HepG2 (cell line): ENCODE measurements around the gene CTNNBL1. TPM values are rescaled to one million over a fixed set of nuclear protein-coding genes. Genes with fewer than 3 reads are reported as not detected.

Source experiments
- ATAD3A ChIP-seq: sonication (generic); formaldehyde crosslinking; IDR thresholded peaks from 2 replicates; pipeline ENCODE4 v1.4.0; 2020; ENCODE audit warnings: missing genetic modification reagents
- ATM ChIP-seq: fragments of 450-650 bp; IDR thresholded peaks from 2 replicates; pipeline ENCODE4 v1.7.1; 2017; ENCODE audit warnings: mild to moderate bottlenecking, borderline replicate concordance
- FLYWCH1 ChIP-seq: sonication (generic); formaldehyde crosslinking; IDR thresholded peaks from 2 replicates; pipeline ENCODE4 v1.8.1; 2023; ENCODE audit warnings: mild to moderate bottlenecking, missing genetic modification reagents
- HOXD1 ChIP-seq: sonication (generic); formaldehyde crosslinking; IDR thresholded peaks from 2 replicates; pipeline ENCODE4 v1.5.0; 2020; ENCODE audit warnings: missing genetic modification reagents
- MAFK ChIP-seq, 2 experiments: IDR thresholded peaks in 1 of 2; conservative IDR thresholded peaks in 1 of 2; 2 replicates each; pipeline ENCODE4 v1.6.1; 2011; ENCODE audit warnings: improper control_type of control experiment in 2 of 2, low read length in 2 of 2
- PPARG ChIP-seq: conservative IDR thresholded peaks from 2 replicates; pipeline ENCODE4 v1.6.1; 2016; ENCODE audit warnings: missing biosample characterization, missing genetic modification reagents
- TCF12 ChIP-seq, 2 experiments: fragments of 450-650 bp in 1 of 2; sonication (generic) in 1 of 2; formaldehyde crosslinking in 1 of 2; IDR thresholded peaks; 2 replicates each; pipeline versions ENCODE4 v1.6.1 to v1.8.0; 2017 to 2022; ENCODE audit warnings: antibody characterized with exemption in 1 of 2, mild to moderate bottlenecking in 1 of 2, missing genetic modification reagents in 1 of 2, moderate library complexity in 1 of 2
- U2AF1 ChIP-seq: fragments of 200-400 bp; formaldehyde crosslinking; optimal IDR thresholded peaks from 2 replicates; pipeline ENCODE3; 2017; ENCODE audit warnings: mild to moderate bottlenecking, low read depth, low read length
- ZFP1 ChIP-seq: IDR thresholded peaks from 2 replicates; pipeline ENCODE4 v1.6.1; 2016
- ZKSCAN8 ChIP-seq: IDR thresholded peaks from 2 replicates; pipeline ENCODE4 v1.6.1; 2016; ENCODE audit warnings: borderline replicate concordance, missing genetic modification reagents, missing compliant biosample characterization
- ZNF12 ChIP-seq: sonication (generic); formaldehyde crosslinking; IDR thresholded peaks from 2 replicates; pipeline ENCODE4 v1.5.0; 2020; ENCODE audit warnings: missing genetic modification reagents
- ZNF333 ChIP-seq: sonication (generic); formaldehyde crosslinking; IDR thresholded peaks from 2 replicates; pipeline ENCODE4 v1.4.0; 2020; ENCODE audit warnings: mild to moderate bottlenecking, missing genetic modification reagents, borderline replicate concordance
- ZNF441 ChIP-seq: sonication (generic); formaldehyde crosslinking; IDR thresholded peaks from 2 replicates; pipeline ENCODE4 v1.7.0; 2021; ENCODE audit warnings: missing genetic modification reagents, borderline replicate concordance
- ZNF589 ChIP-seq: sonication (generic); formaldehyde crosslinking; conservative IDR thresholded peaks from 2 replicates; pipeline ENCODE4 v1.8.0; 2022; ENCODE audit warnings: mild to moderate bottlenecking, moderate library complexity, missing genetic modification reagents
- ZNF605 ChIP-seq: sonication (generic); formaldehyde crosslinking; IDR thresholded peaks from 2 replicates; pipeline ENCODE4 v1.8.0; 2022; ENCODE audit warnings: mild to moderate bottlenecking, missing genetic modification reagents
- ZSCAN31 ChIP-seq: sonication (generic); formaldehyde crosslinking; IDR thresholded peaks from 2 replicates; pipeline ENCODE4 v1.5.0; 2020; ENCODE audit warnings: low read depth, mild to moderate bottlenecking, missing genetic modification reagents
- polyA plus RNA-seq, 8 experiments: library from polyadenylated mRNA; depleted of rRNA in 3 of 8; stranded (reverse) in 7 of 8; unstranded in 1 of 8; fragments of >200 nt; fragmentation: Illumina TruSeq in 4 of 8; extraction: Trizol in 4 of 8; gene quantifications; 2 replicates each; pipeline versions ENCODE4 v1.2.1 to v1.2.3, GENCODE V29; 2011 to 2016; ENCODE audit warnings: low read depth in 4 of 8, missing spikeins in 1 of 8, mixed read lengths in 1 of 8; ENCODE audit not compliant: insufficient read depth in 1 of 8
- total RNA-seq, 5 experiments: library from RNA; depleted of rRNA; stranded (reverse); fragments of >200 nt; fragmentation: Illumina TruSeq; extraction: Trizol; gene quantifications; 2 replicates each; pipeline ENCODE4 v1.2.3, GENCODE V29; 2016; ENCODE audit warnings: low read depth in 1 of 5
- TF ChIP-seq, protein P1 (sequence below): fragments of 450-650 bp; IDR thresholded peaks from 2 replicates; pipeline ENCODE4 v1.6.1; 2017; ENCODE audit warnings: mild to moderate bottlenecking
- TF ChIP-seq, protein P2 (sequence below): IDR thresholded peaks from 2 replicates; pipeline ENCODE4 v1.6.1; 2016; ENCODE audit warnings: low read depth, missing genetic modification reagents, missing compliant biosample characterization
- TF ChIP-seq, protein P3 (sequence below): sonication (generic); formaldehyde crosslinking; IDR thresholded peaks from 2 replicates; pipeline ENCODE4 v1.4.0; 2020; ENCODE audit warnings: low read depth, mild to moderate bottlenecking, missing genetic modification reagents
- TF ChIP-seq, protein P4 (sequence below): sonication (generic); formaldehyde crosslinking; conservative IDR thresholded peaks from 2 replicates; pipeline ENCODE4 v1.8.1; 2023; ENCODE audit warnings: missing genetic modification reagents

CTNNBL1 gene
- total and polyA plus RNA-seq, 2 of the 13 experiments (the other 11 are each of a cell fraction or from before 2014, with no cell fraction given), result 49.3 to 94.6 TPM

DNA sequence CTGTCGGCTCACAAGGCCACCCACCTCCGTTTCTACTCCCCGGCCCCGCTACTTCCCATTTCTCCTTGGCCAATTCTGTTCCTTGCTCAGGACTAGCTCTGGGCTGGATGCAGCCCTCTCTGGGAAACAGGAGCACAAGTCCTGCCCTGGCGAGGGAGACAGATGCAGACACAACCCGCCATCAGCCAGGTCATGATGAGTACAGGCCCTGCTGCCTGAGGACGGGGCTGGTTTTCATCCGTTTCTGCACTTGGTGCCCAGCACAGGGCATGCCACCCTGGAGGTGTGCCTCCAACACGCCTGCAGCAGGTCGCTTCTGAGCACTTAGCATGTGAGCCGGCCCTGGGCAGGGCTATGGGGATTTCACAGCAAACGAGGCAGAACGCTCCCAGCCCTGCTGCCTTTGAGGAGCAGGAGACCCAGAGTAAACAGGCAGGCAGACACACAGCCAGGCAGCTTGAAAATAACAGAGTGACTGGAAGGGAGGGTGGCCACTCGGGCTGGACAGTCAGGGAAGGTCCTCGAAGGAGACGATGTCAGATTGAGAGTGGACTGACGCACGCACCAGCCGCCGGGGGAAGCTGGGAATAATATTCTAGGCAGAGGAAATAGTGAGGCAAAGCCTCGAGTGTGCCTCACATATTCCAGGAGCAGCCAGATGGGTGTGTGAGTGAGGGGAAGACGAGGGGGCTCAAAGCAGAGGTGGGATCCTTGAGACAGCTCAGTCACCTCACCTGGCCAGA is 187.9 kb downstream of the CTNNBL1 start (continued):
- TF ChIP-seq, protein P1, sequence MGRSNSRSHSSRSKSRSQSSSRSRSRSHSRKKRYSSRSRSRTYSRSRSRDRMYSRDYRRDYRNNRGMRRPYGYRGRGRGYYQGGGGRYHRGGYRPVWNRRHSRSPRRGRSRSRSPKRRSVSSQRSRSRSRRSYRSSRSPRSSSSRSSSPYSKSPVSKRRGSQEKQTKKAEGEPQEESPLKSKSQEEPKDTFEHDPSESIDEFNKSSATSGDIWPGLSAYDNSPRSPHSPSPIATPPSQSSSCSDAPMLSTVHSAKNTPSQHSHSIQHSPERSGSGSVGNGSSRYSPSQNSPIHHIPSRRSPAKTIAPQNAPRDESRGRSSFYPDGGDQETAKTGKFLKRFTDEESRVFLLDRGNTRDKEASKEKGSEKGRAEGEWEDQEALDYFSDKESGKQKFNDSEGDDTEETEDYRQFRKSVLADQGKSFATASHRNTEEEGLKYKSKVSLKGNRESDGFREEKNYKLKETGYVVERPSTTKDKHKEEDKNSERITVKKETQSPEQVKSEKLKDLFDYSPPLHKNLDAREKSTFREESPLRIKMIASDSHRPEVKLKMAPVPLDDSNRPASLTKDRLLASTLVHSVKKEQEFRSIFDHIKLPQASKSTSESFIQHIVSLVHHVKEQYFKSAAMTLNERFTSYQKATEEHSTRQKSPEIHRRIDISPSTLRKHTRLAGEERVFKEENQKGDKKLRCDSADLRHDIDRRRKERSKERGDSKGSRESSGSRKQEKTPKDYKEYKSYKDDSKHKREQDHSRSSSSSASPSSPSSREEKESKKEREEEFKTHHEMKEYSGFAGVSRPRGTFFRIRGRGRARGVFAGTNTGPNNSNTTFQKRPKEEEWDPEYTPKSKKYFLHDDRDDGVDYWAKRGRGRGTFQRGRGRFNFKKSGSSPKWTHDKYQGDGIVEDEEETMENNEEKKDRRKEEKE, result no peak
- TF ChIP-seq ATM (no peak), ZNF605 (no peak), PPARG (CRISPR knock-in tag) (no peak), ZNF12 (CRISPR knock-in tag) (no peak), ZKSCAN8 (CRISPR knock-in tag) (no peak), ZSCAN31 (no peak; the same call in 1 of the 2 replicates), FLYWCH1 (no peak), ZNF333 (peak; percentile 33; the same call in 1 of the 2 replicates), TCF12 (IDR thresholded peaks at IDR 0.05) (no peak), TCF12 (CRISPR knock-in tag; IDR thresholded peaks at IDR 0.05) (no peak), HOXD1 (no peak), U2AF1 (no peak), ATAD3A (CRISPR knock-in tag) (no peak), ZFP1 (no peak), ZNF441 (CRISPR knock-in tag) (no peak), ZNF589 (CRISPR knock-in tag) (no peak), MAFK (conservative IDR thresholded peaks at IDR 0.05 in 1 of 2, IDR thresholded peaks at IDR 0.05 in 1 of 2; ENCODE audit: low read length in 2 of 2) (no peak)
- TF ChIP-seq, protein P2, sequence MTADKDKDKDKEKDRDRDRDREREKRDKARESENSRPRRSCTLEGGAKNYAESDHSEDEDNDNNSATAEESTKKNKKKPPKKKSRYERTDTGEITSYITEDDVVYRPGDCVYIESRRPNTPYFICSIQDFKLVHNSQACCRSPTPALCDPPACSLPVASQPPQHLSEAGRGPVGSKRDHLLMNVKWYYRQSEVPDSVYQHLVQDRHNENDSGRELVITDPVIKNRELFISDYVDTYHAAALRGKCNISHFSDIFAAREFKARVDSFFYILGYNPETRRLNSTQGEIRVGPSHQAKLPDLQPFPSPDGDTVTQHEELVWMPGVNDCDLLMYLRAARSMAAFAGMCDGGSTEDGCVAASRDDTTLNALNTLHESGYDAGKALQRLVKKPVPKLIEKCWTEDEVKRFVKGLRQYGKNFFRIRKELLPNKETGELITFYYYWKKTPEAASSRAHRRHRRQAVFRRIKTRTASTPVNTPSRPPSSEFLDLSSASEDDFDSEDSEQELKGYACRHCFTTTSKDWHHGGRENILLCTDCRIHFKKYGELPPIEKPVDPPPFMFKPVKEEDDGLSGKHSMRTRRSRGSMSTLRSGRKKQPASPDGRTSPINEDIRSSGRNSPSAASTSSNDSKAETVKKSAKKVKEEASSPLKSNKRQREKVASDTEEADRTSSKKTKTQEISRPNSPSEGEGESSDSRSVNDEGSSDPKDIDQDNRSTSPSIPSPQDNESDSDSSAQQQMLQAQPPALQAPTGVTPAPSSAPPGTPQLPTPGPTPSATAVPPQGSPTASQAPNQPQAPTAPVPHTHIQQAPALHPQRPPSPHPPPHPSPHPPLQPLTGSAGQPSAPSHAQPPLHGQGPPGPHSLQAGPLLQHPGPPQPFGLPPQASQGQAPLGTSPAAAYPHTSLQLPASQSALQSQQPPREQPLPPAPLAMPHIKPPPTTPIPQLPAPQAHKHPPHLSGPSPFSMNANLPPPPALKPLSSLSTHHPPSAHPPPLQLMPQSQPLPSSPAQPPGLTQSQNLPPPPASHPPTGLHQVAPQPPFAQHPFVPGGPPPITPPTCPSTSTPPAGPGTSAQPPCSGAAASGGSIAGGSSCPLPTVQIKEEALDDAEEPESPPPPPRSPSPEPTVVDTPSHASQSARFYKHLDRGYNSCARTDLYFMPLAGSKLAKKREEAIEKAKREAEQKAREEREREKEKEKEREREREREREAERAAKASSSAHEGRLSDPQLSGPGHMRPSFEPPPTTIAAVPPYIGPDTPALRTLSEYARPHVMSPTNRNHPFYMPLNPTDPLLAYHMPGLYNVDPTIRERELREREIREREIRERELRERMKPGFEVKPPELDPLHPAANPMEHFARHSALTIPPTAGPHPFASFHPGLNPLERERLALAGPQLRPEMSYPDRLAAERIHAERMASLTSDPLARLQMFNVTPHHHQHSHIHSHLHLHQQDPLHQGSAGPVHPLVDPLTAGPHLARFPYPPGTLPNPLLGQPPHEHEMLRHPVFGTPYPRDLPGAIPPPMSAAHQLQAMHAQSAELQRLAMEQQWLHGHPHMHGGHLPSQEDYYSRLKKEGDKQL (CRISPR knock-in tag), result no peak
- TF ChIP-seq, protein P3, sequence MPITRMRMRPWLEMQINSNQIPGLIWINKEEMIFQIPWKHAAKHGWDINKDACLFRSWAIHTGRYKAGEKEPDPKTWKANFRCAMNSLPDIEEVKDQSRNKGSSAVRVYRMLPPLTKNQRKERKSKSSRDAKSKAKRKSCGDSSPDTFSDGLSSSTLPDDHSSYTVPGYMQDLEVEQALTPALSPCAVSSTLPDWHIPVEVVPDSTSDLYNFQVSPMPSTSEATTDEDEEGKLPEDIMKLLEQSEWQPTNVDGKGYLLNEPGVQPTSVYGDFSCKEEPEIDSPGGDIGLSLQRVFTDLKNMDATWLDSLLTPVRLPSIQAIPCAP (CRISPR knock-in tag), result peak; percentile 40; the same call in 1 of the 2 replicates
- TF ChIP-seq, protein P4, sequence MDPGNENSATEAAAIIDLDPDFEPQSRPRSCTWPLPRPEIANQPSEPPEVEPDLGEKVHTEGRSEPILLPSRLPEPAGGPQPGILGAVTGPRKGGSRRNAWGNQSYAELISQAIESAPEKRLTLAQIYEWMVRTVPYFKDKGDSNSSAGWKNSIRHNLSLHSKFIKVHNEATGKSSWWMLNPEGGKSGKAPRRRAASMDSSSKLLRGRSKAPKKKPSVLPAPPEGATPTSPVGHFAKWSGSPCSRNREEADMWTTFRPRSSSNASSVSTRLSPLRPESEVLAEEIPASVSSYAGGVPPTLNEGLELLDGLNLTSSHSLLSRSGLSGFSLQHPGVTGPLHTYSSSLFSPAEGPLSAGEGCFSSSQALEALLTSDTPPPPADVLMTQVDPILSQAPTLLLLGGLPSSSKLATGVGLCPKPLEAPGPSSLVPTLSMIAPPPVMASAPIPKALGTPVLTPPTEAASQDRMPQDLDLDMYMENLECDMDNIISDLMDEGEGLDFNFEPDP (CRISPR knock-in tag), result no peak
